CD4-positive, alpha-beta T cell treated with Interleukin-15 for 4 hours (primary cell): ENCODE data around the gene TSPAN13.

ENCODE experiments used
- DNase-seq: peaks from one replicate; pipeline ENCODE4 v3.0.0-alpha.2; 2020; ENCODE audit warnings: low spot score

Gene TSPAN13

GRCh38 chr7:16813232-16813616 lies 59.7 kb downstream of the TSPAN13 start:
- no peak for DNase-seq

- DNase-seq = no peak
Measured at GRCh38 chr7:16815001-16815400, 61.4 kb downstream of the TSPAN13 start.

- no peak for DNase-seq
Measured at GRCh38 chr7:16816824-16817223, 63.3 kb downstream of the TSPAN13 start.

- DNase-seq = no peak
Measured at GRCh38 chr7:16817536-16817935, 64.0 kb downstream of the TSPAN13 start.

GRCh38 chr7:16818732-16819131 lies 65.2 kb downstream of the TSPAN13 start:
- no peak for DNase-seq

- no peak for DNase-seq
Measured at GRCh38 chr7:16822029-16822428, 68.5 kb downstream of the TSPAN13 start.

- DNase-seq = no peak
Measured at GRCh38 chr7:16826060-16826459, 72.5 kb downstream of the TSPAN13 start.

GRCh38 chr7:16833373-16833772 lies 79.8 kb downstream of the TSPAN13 start:
- no peak for DNase-seq
